ENCODE results near the gene LHX3.

- TF ChIP-seq CTCF (IDR thresholded peaks at IDR 0.05; ENCODE audit: low read depth, low read length) (no peak), EZH2phosphoT487 (IDR thresholded peaks at IDR 0.05; ENCODE audit: low read depth) (no peak)
These were observed 25.2 kb downstream of the LHX3 start for GRCh38 chr9:136179761-136180160.

Data from OCI-LY3 (cell line).